GDM1 (cell line): ENCODE results near the gene TNFSF15.

Experiments
- DNase-seq: peaks from one replicate; lab custom pipeline; 2025; lab: John Stamatoyannopoulos, UW

TNFSF15 gene

DNA sequence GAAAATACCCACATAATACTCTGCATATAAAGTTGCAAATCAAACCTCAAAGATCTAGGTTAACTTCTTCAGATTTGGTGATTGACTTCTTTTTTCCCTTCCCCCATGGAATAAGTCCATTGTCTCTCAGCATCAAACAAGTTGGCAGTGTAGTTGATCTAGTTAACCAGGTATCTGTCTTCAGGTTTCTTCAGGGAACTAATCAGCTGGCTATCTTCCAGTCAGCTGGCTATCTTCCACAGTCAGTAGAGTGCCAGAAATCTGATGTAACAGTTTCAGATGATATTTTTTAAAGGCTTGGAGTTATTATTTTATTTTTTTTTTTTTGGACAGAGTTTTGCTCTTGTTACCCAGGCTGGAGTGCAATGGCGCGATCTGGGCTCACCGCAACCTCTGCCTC lies 16.8 kb downstream of the TNFSF15 start:
- DNase-seq, result no peak

DNA sequence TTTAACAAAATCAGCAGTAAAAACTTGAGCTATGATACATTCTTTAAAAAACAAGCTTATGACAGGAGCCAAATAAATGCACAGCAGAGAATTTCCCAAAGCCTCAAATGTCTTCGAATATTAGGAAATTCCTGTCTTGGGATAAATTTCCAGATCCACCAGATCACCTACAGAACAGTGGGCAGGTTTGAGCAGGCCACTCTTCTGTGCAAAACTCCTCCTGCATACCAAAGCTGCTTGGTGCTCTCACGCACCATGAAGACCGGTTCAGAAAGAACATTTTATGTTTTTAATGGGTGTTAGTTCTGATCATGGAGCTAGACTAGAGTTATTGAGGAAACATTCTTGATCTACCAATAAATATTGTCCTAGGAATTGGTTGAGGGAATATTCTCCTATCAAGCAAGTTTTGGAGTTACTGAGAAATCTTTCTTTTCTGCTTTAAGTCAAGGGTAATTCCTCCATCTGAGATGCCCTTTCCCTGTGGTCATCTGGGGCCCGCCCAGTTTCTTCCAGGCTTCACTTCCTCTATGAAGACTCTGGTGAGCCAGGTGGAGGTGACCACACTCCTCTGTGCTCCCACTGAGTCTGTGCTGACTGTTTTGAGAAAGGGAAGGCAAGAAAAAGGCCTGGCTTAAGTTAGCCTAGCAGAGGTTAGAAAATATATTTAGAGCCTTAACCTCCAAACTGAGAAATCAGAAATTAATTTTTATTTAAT lies 17.9 kb downstream of the TNFSF15 start:
- no peak for DNase-seq

- no peak for DNase-seq
Observed at GRCh38 chr9:114787214-114787613, 18.6 kb downstream of the TNFSF15 start.

DNA sequence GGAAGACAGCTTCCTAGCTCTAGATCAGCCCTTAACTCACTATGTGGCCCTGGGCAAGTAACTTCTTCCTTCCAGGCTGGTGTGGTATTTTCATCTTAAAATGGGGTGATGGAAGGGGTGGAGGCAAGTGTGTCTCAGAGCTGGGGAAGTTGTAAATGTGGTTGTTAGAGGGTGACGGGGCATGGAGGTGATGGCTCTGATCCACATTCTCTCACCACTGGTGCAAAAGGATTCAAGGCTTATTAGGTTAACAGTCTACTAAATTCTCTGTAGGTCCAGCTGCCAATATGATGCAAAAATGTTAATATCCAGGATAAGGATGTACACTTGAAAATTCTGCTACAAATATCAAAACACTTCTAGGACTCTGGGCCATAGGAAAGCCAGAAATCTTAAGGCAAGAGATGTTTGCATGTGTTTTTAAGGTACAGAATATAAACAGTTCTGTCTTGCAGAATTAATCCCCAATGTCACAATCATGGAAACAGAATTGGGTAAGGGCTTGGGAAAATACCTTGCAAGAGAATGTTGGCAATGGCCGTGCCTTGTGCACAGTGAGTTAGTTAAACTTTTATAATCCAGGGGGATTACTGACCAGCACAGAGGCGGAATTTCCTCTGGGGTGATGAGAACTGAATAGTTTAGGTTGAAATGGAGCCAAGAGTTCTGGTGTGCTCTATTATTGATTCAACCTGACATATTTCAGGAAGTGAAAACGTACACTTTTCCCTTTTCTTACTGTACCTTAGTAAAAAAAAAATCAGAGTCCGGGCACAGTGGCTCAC lies 19.8 kb downstream of the TNFSF15 start:
- DNase-seq, result no peak

DNA sequence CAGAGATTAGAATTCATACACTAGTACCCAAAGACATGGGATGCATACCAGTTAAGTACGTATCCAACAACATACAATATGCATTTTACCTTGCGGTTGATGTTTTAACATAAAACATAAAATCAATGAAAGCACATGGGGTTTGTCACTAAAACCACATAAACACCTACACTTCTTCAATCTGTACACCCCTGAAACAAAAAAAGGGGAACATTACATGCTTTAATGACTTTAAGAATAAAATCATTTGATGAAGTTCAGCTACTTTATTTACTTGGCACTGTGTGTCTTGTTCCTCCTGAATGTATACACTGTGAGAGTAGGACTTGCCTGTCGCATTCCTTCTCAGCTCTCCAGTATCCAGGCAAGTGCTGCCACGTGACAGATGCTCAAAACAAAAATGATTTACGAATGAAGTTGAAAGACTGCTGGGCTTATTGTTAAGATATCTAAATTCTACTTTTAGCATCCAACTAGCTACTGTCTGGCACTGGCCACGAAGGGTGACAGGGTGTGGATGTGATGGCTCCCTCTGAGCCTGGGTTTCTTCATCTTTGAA lies 21.0 kb downstream of the TNFSF15 start:
- no peak for DNase-seq

DNA sequence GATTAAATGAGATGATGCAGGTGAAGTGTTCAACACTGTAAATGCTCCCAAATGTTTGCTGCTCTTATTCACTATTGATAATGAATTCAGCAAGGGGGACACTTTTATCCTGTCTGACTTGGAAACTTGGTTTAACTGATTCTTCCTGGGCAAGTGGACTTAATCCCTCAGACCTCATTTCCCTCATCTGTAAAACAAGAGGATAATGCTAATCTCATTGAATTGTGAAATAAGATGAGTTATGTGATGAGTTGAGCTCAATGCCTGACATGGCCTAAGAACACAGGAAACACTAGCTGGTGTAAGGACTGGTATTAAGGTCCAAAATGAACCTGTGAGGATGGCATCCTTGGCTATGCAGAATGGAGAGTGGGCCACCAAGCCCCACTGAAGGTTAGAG lies 23.3 kb downstream of the TNFSF15 start:
- no peak for DNase-seq

DNA sequence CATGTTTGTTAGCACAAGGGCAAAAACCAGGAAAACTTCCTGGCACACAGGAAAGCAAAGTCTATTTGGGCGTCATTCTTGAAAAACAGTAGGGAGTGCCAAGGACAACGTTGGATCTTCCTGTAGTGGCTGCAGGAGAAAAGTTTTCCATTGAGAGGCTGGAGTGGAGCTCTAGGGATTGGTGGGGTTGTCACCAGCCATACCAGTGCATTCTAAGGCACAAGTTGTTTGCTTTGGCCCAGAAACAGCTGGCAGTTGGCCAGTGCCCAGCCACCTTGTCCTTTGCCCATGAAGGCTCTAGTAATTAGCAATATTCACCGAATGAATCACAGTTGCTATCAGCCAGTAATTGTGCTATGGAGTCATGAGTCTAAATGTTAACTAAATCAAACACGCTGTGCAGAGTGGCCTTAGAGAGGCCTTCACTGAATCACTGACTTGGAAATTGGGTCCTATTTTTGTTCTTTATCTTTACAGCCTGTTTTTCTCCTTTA lies 26.4 kb downstream of the TNFSF15 start:
- DNase-seq, result no peak

- DNase-seq, result no peak
Observed at GRCh38 chr9:114777821-114778609, 27.8 kb downstream of the TNFSF15 start.

- no peak for DNase-seq
Observed at GRCh38 chr9:114776683-114777399, 29.0 kb downstream of the TNFSF15 start.

GRCh38 chr9:114775981-114776380 lies 29.9 kb downstream of the TNFSF15 start:
- no peak for DNase-seq

DNA sequence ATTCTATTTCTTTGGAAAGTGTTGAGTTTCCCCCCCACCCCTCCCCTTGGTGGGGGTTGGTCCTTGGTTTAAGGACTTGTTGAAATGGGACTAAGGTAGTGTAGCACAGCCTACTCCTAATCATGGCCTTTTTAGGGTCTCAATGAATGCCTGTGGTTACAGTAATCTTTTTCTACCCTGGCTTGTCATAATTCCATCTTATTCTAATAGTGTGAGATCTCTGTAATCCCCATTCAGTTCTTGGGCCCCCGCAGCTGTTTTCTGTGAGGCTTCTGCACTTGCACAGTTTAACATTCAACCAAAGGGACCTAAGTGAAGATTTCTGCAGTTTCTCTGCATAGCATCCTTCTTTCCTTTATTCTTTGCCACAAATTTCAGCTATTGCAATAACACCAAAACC lies 30.7 kb downstream of the TNFSF15 start:
- DNase-seq, result no peak

- DNase-seq, result no peak
Observed at GRCh38 chr9:114774524-114774923, 31.3 kb downstream of the TNFSF15 start.

GRCh38 chr9:114771889-114772288 lies 34.0 kb downstream of the TNFSF15 start:
- no peak for DNase-seq

DNA sequence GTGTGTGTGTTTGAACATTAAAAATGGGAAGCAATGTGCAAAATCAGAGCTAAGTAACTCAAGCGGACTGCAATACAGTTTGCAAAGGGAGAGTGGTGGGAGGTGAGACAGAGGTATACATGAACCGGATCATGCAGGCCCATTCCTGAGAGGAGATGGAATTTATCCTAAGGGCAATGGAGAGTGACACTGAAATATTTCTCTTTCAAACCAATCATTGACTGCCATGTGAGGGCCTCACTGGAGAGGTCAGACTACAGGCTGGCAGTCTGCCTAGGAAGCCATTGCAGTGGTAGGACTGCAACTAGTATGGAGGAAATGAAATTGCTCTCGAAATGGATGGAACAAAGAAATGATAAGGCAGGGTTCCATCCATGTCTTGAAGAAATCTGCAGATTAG lies 34.8 kb downstream of the TNFSF15 start:
- no peak for DNase-seq

DNA sequence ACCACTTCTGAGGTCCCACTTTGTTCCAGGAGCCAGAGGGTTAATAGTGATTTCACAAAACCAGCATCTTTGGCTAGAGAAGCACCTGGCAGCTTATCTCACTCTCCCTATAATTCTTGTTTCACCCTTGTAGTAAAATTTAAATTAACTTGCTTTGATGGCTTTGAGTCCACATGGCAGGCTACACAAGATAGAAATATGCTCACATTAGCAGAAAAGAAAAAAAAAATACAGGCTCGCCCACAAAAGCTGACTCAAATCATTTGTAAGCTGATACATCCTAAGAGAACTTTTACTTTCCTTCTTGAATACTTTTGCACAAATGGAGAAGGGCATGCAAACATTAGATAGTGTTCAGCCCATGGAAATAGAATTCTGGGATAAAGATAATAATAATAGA lies 36.2 kb downstream of the TNFSF15 start:
- no peak for DNase-seq

DNA sequence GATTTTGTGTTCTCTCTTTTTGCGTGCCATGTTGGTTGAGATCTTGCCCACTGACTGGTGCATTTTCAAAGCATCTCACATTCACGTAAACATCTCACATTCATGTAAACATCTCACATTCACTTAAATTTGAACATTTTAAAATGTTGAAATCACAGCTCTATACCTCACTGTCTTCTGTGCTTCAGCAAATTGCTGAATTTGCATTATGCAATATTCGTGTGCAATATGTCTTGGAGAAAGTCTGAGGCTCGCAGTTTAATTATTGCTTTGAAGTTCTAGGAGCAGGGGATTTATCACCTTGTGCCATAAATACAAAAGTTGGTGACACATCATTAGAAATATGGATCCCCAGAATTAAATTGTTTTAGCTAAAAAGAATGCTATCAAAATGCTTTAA lies 42.6 kb downstream of the TNFSF15 start:
- DNase-seq, result no peak

DNA sequence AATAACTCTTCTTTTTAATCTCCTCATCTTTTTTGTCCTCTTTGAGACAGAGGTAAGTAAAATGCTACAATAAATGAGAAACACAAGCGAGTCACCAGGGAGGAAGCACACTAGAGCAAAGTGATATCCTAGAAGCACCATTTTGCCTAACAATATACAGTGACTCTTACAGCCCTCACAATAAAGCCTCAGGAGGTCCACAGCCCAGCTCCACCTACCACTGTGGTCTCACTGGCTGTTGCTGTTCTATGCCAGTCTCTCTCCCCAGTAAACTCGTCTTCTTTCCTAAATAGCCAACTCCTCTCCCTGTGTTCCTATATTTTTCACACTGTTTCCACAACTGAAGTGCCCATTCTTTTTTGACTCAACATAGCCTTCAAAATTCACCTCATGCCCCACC lies 44.3 kb downstream of the TNFSF15 start:
- no peak for DNase-seq

GRCh38 chr9:114759512-114760341 lies 46.1 kb downstream of the TNFSF15 start:
- DNase-seq, result no peak

DNA sequence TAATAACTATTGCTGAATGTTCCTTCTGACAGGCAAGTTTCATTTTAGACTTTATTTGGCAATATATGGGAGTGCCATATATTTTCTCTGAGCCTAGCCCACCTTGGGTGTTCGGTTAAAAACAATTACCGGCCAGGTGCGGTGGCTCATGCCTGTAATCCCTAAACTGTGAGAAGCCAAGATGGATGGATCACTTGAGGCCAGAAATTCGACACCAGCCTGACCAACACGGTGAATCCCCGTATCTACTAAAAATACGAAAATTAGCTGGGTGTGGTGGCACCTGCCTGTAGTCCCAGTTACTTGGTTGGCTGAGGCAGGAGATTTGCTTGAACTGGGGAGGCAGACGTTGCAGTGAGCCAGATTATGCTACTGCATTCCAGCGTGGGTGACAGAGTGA lies 47.9 kb downstream of the TNFSF15 start:
- DNase-seq, result no peak

DNA sequence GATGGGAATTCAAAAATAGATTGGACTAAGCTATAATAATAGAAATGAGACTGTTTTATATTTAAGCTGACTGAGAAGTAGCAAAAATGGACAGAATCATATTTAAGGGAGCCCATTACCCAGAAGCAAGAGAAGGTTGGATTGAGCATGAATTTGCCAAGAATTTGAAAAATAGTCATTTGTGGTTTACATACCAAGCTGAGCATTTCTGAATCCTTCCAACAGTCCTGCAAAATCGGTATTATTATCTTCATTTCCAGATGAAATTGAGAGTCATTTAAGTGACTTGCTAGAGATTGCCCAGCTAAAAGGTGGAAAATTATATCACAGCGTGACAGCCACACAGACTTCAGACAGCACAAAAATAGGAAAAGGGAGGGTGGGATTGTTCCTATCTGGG lies 48.4 kb downstream of the TNFSF15 start:
- no peak for DNase-seq

- no peak for DNase-seq
Observed at GRCh38 chr9:114756920-114757319, 48.9 kb downstream of the TNFSF15 start.
